ENCODE results near the gene GTF3C4.

GTF3C4 gene

GRCh38 chr9:132627594-132627993, 42.7 kb upstream of the GTF3C4 start:
- Histone ChIP-seq H3K79me1 (ENCODE audit: low read depth, low read length) (no peaks in the 10 kb centered on the region), H3K36me3 (replicated peaks in 1 of 2; ENCODE audit: control insufficient read depth in 2 of 2, insufficient read depth in 2 of 2, low read length in 2 of 2) (peaks cover 22 to 88% of the 10 kb centered on the region in 2 donors), H2BK5ac (ENCODE audit: low read length) (no peak overlapping the region), H2BK120ac (ENCODE audit: low read depth, low read length) (no peak overlapping the region), H4K8ac (ENCODE audit: low read depth, low read length) (no peak overlapping the region), H3K9me3 (replicated peaks in 1 of 2; ENCODE audit: control insufficient read depth in 2 of 2, insufficient read depth in 1 of 2, low read depth in 1 of 2, low read length in 2 of 2) (no peaks in the 10 kb centered on the region), H4K91ac (ENCODE audit: low read depth, low read length, poor library complexity) (no peak overlapping the region), H2BK15ac (ENCODE audit: low read length) (no peak overlapping the region), H3K27ac (replicated peaks; ENCODE audit: low read length) (no peak overlapping the region), H3K4me2 (ENCODE audit: insufficient read depth, low read length, poor library complexity, severe bottlenecking) (no peak overlapping the region), H2AFZ (ENCODE audit: low read length) (no peak overlapping the region), H3K4me3 (ENCODE audit: low read length in 2 of 2) (no peak overlapping the region), H3K4ac (ENCODE audit: low read length) (no peak overlapping the region), H3K4me1 (ENCODE audit: control insufficient read depth in 2 of 2, insufficient read depth in 1 of 2, low read depth in 1 of 2, low read length in 2 of 2) (no peaks in the 10 kb centered on the region), H3K18ac (ENCODE audit: low read length) (no peak overlapping the region), H3K14ac (ENCODE audit: low read length) (no peak overlapping the region), H3K27me3 (ENCODE audit: control insufficient read depth in 3 of 3, insufficient read depth in 3 of 3, low read depth in 1 of 3, low read length in 3 of 3) (no peaks in the 10 kb centered on the region), H2BK12ac (ENCODE audit: low read length) (no peak overlapping the region), H2AK5ac (ENCODE audit: low read depth, low read length) (no peak overlapping the region), H3K9ac (ENCODE audit: low read depth, low read length, poor library complexity) (no peak overlapping the region), H3K23ac (ENCODE audit: low read depth, low read length, poor library complexity) (no peak overlapping the region)
- no CpG with 5 or more reads among the region's 11 CpGs for WGBS, 2 donors (ENCODE audit: extremely low coverage in 2 of 2, insufficient read length in 2 of 2, insufficient replicate concordance in 1 of 2)
- no peak for DNase-seq (ENCODE audit: low spot score)

- DNase-seq (ENCODE audit: low spot score), result no peak
- Histone ChIP-seq H3K4me3 (ENCODE audit: low read length in 2 of 2) (no peak overlapping the region), H2BK12ac (ENCODE audit: low read length) (no peak overlapping the region), H2AK5ac (ENCODE audit: low read depth, low read length) (no peak overlapping the region), H4K91ac (ENCODE audit: low read depth, low read length, poor library complexity) (no peak overlapping the region), H3K14ac (ENCODE audit: low read length) (no peak overlapping the region), H3K27me3 (ENCODE audit: control insufficient read depth in 3 of 3, insufficient read depth in 3 of 3, low read depth in 1 of 3, low read length in 3 of 3) (no peaks in the 10 kb centered on the region), H2BK5ac (ENCODE audit: low read length) (no peak overlapping the region), H3K4me1 (ENCODE audit: control insufficient read depth in 2 of 2, insufficient read depth in 1 of 2, low read depth in 1 of 2, low read length in 2 of 2) (no peaks in the 10 kb centered on the region), H4K8ac (ENCODE audit: low read depth, low read length) (no peak overlapping the region), H3K79me1 (ENCODE audit: low read depth, low read length) (no peaks in the 10 kb centered on the region), H3K18ac (ENCODE audit: low read length) (no peak overlapping the region), H3K4me2 (ENCODE audit: insufficient read depth, low read length, poor library complexity, severe bottlenecking) (no peak overlapping the region), H3K36me3 (replicated peaks in 1 of 2; ENCODE audit: control insufficient read depth in 2 of 2, insufficient read depth in 2 of 2, low read length in 2 of 2) (peaks cover 20 to 87% of the 10 kb centered on the region in 2 donors), H2BK15ac (ENCODE audit: low read length) (no peak overlapping the region), H2BK120ac (ENCODE audit: low read depth, low read length) (no peak overlapping the region), H2AFZ (ENCODE audit: low read length) (no peak overlapping the region), H3K9me3 (replicated peaks in 1 of 2; ENCODE audit: control insufficient read depth in 2 of 2, insufficient read depth in 1 of 2, low read depth in 1 of 2, low read length in 2 of 2) (no peaks in the 10 kb centered on the region), H3K9ac (ENCODE audit: low read depth, low read length, poor library complexity) (no peak overlapping the region), H3K4ac (ENCODE audit: low read length) (no peak overlapping the region), H3K23ac (ENCODE audit: low read depth, low read length, poor library complexity) (no peak overlapping the region), H3K27ac (replicated peaks; ENCODE audit: low read length) (no peak overlapping the region)
- no CpG with 5 or more reads among the region's 8 CpGs for WGBS, 2 donors (ENCODE audit: extremely low coverage in 2 of 2, insufficient read length in 2 of 2, insufficient replicate concordance in 1 of 2)
These were observed 41.5 kb upstream of the GTF3C4 start for GRCh38 chr9:132628746-132629145.

- Histone ChIP-seq H2AK5ac (ENCODE audit: low read depth, low read length) (no peak overlapping the region), H2BK120ac (ENCODE audit: low read depth, low read length) (no peak overlapping the region), H4K8ac (ENCODE audit: low read depth, low read length) (no peak overlapping the region), H2BK12ac (ENCODE audit: low read length) (no peak overlapping the region), H3K4me3 (ENCODE audit: low read length in 2 of 2) (no peak overlapping the region), H3K4me2 (ENCODE audit: insufficient read depth, low read length, poor library complexity, severe bottlenecking) (no peak overlapping the region), H2BK15ac (ENCODE audit: low read length) (no peak overlapping the region), H3K36me3 (replicated peaks in 1 of 2; ENCODE audit: control insufficient read depth in 2 of 2, insufficient read depth in 2 of 2, low read length in 2 of 2) (peaks cover 20 to 78% of the 10 kb centered on the region in 2 donors), H3K9ac (ENCODE audit: low read depth, low read length, poor library complexity) (no peak overlapping the region), H3K14ac (ENCODE audit: low read length) (no peak overlapping the region), H3K23ac (ENCODE audit: low read depth, low read length, poor library complexity) (no peak overlapping the region), H2AFZ (ENCODE audit: low read length) (no peak overlapping the region), H3K4ac (ENCODE audit: low read length) (no peak overlapping the region), H3K4me1 (ENCODE audit: control insufficient read depth in 2 of 2, insufficient read depth in 1 of 2, low read depth in 1 of 2, low read length in 2 of 2) (no peaks in the 10 kb centered on the region), H3K27me3 (ENCODE audit: control insufficient read depth in 3 of 3, insufficient read depth in 3 of 3, low read depth in 1 of 3, low read length in 3 of 3) (no peaks in the 10 kb centered on the region), H4K91ac (ENCODE audit: low read depth, low read length, poor library complexity) (no peak overlapping the region), H3K9me3 (replicated peaks in 1 of 2; ENCODE audit: control insufficient read depth in 2 of 2, insufficient read depth in 1 of 2, low read depth in 1 of 2, low read length in 2 of 2) (no peaks in the 10 kb centered on the region), H3K27ac (replicated peaks; ENCODE audit: low read length) (no peak overlapping the region), H2BK5ac (ENCODE audit: low read length) (no peak overlapping the region), H3K18ac (ENCODE audit: low read length) (no peak overlapping the region), H3K79me1 (ENCODE audit: low read depth, low read length) (no peaks in the 10 kb centered on the region)
- DNase-seq (ENCODE audit: low spot score), result no peak
- no CpG with 5 or more reads among the region's 9 CpGs for WGBS, 2 donors (ENCODE audit: extremely low coverage in 2 of 2, insufficient read length in 2 of 2, insufficient replicate concordance in 1 of 2)
These were observed 40.1 kb upstream of the GTF3C4 start for GRCh38 chr9:132630116-132630515.

- Histone ChIP-seq H4K91ac (ENCODE audit: low read depth, low read length, poor library complexity) (no peak overlapping the region), H3K9me3 (replicated peaks in 1 of 2; ENCODE audit: control insufficient read depth in 2 of 2, insufficient read depth in 1 of 2, low read depth in 1 of 2, low read length in 2 of 2) (no peaks in the 10 kb centered on the region), H3K23ac (ENCODE audit: low read depth, low read length, poor library complexity) (no peak overlapping the region), H3K27ac (replicated peaks; ENCODE audit: low read length) (no peak overlapping the region), H3K79me1 (ENCODE audit: low read depth, low read length) (no peaks in the 10 kb centered on the region), H2BK15ac (ENCODE audit: low read length) (no peak overlapping the region), H2BK12ac (ENCODE audit: low read length) (no peak overlapping the region), H3K4me2 (ENCODE audit: insufficient read depth, low read length, poor library complexity, severe bottlenecking) (no peak overlapping the region), H2BK5ac (ENCODE audit: low read length) (no peak overlapping the region), H4K8ac (ENCODE audit: low read depth, low read length) (no peak overlapping the region), H2BK120ac (ENCODE audit: low read depth, low read length) (no peak overlapping the region), H3K4ac (ENCODE audit: low read length) (no peak overlapping the region), H2AK5ac (ENCODE audit: low read depth, low read length) (no peak overlapping the region), H3K14ac (ENCODE audit: low read length) (no peak overlapping the region), H2AFZ (ENCODE audit: low read length) (no peak overlapping the region), H3K27me3 (ENCODE audit: control insufficient read depth in 3 of 3, insufficient read depth in 3 of 3, low read depth in 1 of 3, low read length in 3 of 3) (no peaks in the 10 kb centered on the region), H3K4me3 (ENCODE audit: low read length in 2 of 2) (no peak overlapping the region), H3K36me3 (replicated peaks in 1 of 2; ENCODE audit: control insufficient read depth in 2 of 2, insufficient read depth in 2 of 2, low read length in 2 of 2) (peaks cover 20 to 72% of the 10 kb centered on the region in 2 donors), H3K9ac (ENCODE audit: low read depth, low read length, poor library complexity) (no peak overlapping the region), H3K4me1 (ENCODE audit: control insufficient read depth in 2 of 2, insufficient read depth in 1 of 2, low read depth in 1 of 2, low read length in 2 of 2) (no peaks in the 10 kb centered on the region), H3K18ac (ENCODE audit: low read length) (no peak overlapping the region)
- no peak for DNase-seq (ENCODE audit: low spot score)
- WGBS, 2 donors (ENCODE audit: extremely low coverage in 2 of 2, insufficient read length in 2 of 2, insufficient replicate concordance in 1 of 2), result no CpG with 5 or more reads among the region's 3 CpGs
These were observed 39.5 kb upstream of the GTF3C4 start for GRCh38 chr9:132630811-132631210.

Measured in neuronal stem cell (in vitro differentiated cells).